Activated CD4-positive, alpha-beta memory T cell treated with anti-CD3 and anti-CD28 coated beads for 36 hours (primary cell): ENCODE results near the gene UNC13D. TPM values are rescaled to one million over a fixed set of nuclear protein-coding genes. Genes with fewer than 3 reads are reported as not detected.
A peak's percentile ranks its signal among the peaks of the same experiment; 100 is the strongest.

Experiments used
- CTCF ChIA-PET: fragments of 350-600 bp; sonication (Branson Sonifier 250); formaldehyde crosslinking; loops from one replicate; lab custom pipeline; 2021; ENCODE audit warnings: antibody characterized with exemption, inconsistent platforms; lab: Charles Lee
- POLR2A ChIA-PET: fragments of 350-600 bp; sonication (Branson Sonifier 250); formaldehyde crosslinking; loops from one replicate; lab custom pipeline; 2021; ENCODE audit warnings: antibody characterized with exemption; lab: Charles Lee
- DNase-seq: peaks from one replicate; pipeline ENCODE4 v3.0.0-alpha.2; 2020
- H3K27ac Mint-ChIP-seq: one replicate; pipeline ENCODE4 v1.8.0; 2021; ENCODE audit warnings: mixed read lengths
- H3K27me3 Mint-ChIP-seq: one replicate; pipeline ENCODE4 v1.8.0; 2021; ENCODE audit warnings: mixed read lengths
- H3K36me3 Mint-ChIP-seq: one replicate; pipeline ENCODE4 v1.8.0; 2021; ENCODE audit warnings: mixed read lengths
- H3K4me1 Mint-ChIP-seq: one replicate; pipeline ENCODE4 v1.8.0; 2021; ENCODE audit warnings: low read depth, mixed read lengths
- H3K4me3 Mint-ChIP-seq: one replicate; pipeline ENCODE4 v1.8.0; 2021; ENCODE audit warnings: mild to moderate bottlenecking, mixed read lengths
- H3K9me3 Mint-ChIP-seq: one replicate; pipeline ENCODE4 v1.8.0; 2021; ENCODE audit warnings: mixed read lengths
- intact Hi-C: fragments of 100-400 bp; cut with micrococcal nuclease; formaldehyde crosslinking; loops from one replicate; pipeline ENCODE4 v1.15.1; 2023
- total RNA-seq, 2 experiments: library from RNA; stranded (reverse); gene quantifications; one replicate each; pipeline ENCODE4 v1.2.3, GENCODE V29; 2021

UNC13D gene
- total RNA-seq, 2 experiments from 2014 or later, result 135 to 139 TPM

DNA sequence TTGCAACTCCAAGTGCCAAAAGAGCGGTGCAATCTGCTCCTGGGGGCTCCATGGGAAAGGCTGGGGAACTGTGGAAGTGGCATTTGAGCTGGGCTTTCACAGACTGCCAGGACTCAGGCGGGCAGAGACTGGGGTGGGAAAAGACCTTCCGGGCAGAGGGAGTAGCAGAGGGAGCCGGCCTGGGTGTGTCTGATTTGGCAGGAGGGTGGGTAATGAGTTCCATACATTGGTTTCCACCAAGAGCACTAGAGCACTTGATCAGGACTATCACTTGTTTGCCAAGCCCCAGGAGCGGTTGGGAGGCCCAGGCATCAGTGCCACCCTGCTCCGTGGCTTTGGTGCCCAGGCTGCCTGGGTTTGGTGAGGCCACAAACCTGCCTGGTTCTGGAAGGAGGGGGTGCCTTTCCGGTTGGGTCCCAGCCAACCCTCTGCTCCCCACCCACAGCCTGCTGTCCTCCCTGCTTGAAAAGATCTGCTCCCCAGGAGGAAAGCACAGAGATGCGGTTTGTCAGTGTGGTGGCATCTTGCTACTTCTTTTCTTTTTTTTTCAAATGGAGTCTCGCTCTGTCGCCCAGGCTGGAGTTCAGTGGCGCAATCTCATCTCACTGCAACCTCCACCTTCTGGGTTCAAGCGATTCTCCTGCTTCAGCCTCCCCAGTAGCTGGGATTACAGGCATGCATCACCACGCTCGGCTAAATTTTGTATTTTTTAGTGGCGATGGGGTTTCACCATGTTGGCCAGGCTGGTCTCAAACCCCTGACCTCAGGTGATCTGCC, 37.7 kb upstream of the UNC13D start:
- intact Hi-C loops, result no loop called here
- POLR2A ChIA-PET, result no interaction called here
- H3K4me3 Mint-ChIP-seq, result no peak overlapping the region
- CTCF ChIA-PET, result interaction anchor here (0.6 to 1.7 kb wide), 3 partner anchors 21 to 33 kb away, joined by 3 to 6 read pairs (median 4); no protein-coding TSS in a partner anchor
- peaks cover 3% of the 10 kb centered on the region for H3K36me3 Mint-ChIP-seq
- no peak for DNase-seq
- no peaks in the 10 kb centered on the region for H3K9me3 Mint-ChIP-seq
- H3K27me3 Mint-ChIP-seq, result no peaks in the 10 kb centered on the region
- peaks cover 14% of the 10 kb centered on the region for H3K4me1 Mint-ChIP-seq
- no peak overlapping the region for H3K27ac Mint-ChIP-seq

DNA sequence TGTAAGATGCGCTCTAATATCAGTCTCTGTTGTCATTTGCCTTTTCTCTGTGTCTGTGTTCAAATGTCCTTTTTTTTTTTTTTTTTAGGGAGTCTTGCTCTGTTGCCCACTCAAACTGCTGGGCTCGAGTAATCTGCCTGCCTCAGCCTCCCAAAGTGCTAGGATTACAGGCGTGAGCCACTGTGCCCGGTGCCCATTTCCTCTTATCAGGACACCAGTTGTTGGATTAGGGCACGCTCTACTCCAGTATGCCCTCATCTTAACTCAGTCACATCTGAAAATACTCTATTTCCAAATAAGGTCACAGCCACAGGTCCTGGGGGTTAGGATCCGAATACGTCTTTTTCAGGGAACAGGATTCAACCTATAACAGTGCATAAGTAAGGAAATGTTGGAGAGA, 36.1 kb upstream of the UNC13D start:
- Mint-ChIP-seq H3K4me1 (peaks cover 27% of the 10 kb centered on the region), H3K27ac (no peak overlapping the region), H3K4me3 (no peak overlapping the region), H3K27me3 (no peaks in the 10 kb centered on the region), H3K9me3 (no peaks in the 10 kb centered on the region), H3K36me3 (peaks cover 3% of the 10 kb centered on the region)
- ChIA-PET CTCF (interaction anchor here (11.0 kb wide), 1 partner anchor 20 kb away, joined by 111 read pairs; no protein-coding TSS in a partner anchor), POLR2A (no interaction called here)
- intact Hi-C loops, result no loop called here
- DNase-seq, result no peak

DNA sequence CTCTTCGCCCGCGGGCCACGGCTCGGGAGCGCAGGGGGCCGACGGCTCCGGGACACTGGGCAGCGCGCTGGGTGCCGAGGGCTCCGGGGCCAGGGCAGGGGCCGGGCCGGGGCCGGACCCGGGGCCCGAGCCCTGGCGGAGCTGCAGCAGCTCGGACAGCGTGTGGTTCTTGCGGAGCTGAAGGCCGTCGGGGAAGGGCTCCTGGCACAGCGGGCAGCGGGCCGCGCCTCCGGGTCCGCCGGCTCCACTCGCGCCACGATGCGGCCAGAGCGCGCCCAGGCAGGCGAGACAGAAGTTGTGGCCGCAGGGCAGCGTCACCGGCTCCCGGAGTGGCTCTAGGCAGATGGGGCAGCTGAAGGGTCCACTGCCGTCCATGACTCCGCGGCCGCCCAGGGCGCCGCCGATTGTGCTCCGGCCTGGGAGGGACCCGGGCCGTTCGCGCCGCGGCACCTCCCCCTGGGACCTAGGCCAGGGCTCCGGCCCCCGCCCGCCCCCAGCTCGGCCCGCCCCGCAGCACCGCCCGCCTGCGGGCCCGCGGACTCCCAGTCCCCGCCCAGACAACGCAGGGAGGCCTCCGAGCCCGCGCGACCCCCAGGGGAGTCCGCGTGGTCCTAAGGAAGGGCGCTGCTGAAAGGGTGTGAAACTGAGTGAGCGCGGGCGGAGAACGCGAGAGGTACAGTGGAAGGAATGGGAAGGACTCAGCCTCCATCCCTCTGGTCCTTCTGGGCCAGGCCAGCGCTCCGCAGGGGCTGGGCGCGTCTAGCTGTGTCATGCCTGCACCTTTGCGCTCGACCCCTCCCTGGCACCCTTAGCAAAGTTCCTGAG, 34.2 kb upstream of the UNC13D start, which contains the start of gene TRIM47:
Gene TRIM47, minus strand, starts transcription at position 408 of the 825 bp plus-strand sequence. Its CDS starts 33 bp downstream, at position 375.
- ChIA-PET CTCF (interaction anchor here (0.7 to 11.0 kb wide), 14 partner anchors 10 to 339 kb away, joined by 3 to 111 read pairs (median 4); partner anchors contain the start of genes CDK3 and TRIM65), POLR2A (interaction anchor here (0.7 to 2.0 kb wide), 4 partner anchors 14 to 519 kb away, joined by 3 to 13 read pairs (median 4); partner anchors contain the start of genes ACOX1, TEN1 and TRIM65)
- H3K9me3 Mint-ChIP-seq, result no peaks in the 10 kb centered on the region
- no peaks in the 10 kb centered on the region for H3K27me3 Mint-ChIP-seq
- H3K27ac Mint-ChIP-seq, result peak within 1 kb of the TSS; percentile 92
- H3K36me3 Mint-ChIP-seq, result peaks cover 3% of the 10 kb centered on the region
- H3K4me3 Mint-ChIP-seq, result peak within 1 kb of the TSS; percentile 89
- peaks cover 29% of the 10 kb centered on the region for H3K4me1 Mint-ChIP-seq
- DNase-seq, result peak; percentile 37
- intact Hi-C loops, result no loop called here

- H3K4me1 Mint-ChIP-seq, result peaks cover 33% of the 10 kb centered on the region
- POLR2A ChIA-PET, result interaction anchor here (0.6 to 2.8 kb wide), 5 partner anchors 13 to 567 kb away, joined by 4 to 17 read pairs (median 6); partner anchors contain the start of genes TRIM65 and WBP2
Measured at GRCh38 chr17:75877752-75878173, 33.6 kb upstream of the UNC13D start.

DNA sequence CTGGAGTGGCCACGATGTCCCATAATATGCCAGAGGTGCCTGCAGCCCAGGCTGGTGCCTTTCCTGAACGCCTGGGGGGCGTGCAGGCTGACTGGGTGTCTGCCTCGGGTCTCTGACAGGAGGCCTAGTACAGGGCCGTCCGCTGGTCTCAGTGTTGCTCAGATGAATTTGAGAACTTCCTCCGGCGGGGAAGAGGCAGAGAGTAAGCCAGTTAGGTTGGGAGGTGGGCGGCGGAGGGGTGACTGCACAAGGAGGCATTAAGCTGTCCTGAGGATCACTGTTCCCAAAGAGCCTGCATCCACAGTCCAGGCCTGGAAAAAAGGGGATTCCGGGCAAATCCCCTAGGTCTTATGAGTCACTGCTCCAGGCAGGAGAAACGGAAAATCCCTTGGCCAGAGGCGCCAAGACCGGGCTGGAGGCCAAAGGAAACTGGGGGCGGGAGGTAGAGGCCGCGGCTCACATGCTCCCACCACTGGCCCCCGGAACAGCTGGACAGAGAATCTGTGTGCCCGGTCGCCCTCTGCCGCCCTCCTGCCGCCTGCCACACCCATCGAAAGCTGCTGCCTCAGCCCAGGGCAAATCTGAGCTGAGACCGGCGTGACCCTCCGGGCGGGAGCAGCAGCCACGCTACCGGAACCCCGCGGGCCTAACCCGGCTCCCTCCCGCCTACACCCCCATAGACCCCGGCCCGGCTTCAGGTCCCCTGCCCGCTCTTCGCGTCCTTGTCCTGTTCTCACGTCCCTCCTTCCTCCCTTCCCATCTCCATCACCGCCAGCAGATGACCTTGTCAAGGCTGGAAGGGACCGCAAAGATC, 32.9 kb upstream of the UNC13D start:
- H3K4me1 Mint-ChIP-seq, result peaks cover 38% of the 10 kb centered on the region

More at GRCh38 chr17:75877752-75878173, 33.6 kb upstream of the UNC13D start:
- Mint-ChIP-seq H3K4me3 (peak overlapping the region; percentile 89), H3K36me3 (peaks cover 3% of the 10 kb centered on the region), H3K27me3 (no peaks in the 10 kb centered on the region), H3K27ac (peak overlapping the region; percentile 92), H3K9me3 (no peaks in the 10 kb centered on the region)
- intact Hi-C loops, result loop anchor here (2.0 kb wide), 2 partner anchors 19 kb away; partner anchors contain the start of gene TRIM65
- CTCF ChIA-PET, result interaction anchor here (0.6 to 11.0 kb wide), 16 partner anchors 9 to 340 kb away, joined by 3 to 111 read pairs (median 4); partner anchors contain the start of genes FBF1, TRIM65 and WBP2
- peak; percentile 81 for DNase-seq

DNA sequence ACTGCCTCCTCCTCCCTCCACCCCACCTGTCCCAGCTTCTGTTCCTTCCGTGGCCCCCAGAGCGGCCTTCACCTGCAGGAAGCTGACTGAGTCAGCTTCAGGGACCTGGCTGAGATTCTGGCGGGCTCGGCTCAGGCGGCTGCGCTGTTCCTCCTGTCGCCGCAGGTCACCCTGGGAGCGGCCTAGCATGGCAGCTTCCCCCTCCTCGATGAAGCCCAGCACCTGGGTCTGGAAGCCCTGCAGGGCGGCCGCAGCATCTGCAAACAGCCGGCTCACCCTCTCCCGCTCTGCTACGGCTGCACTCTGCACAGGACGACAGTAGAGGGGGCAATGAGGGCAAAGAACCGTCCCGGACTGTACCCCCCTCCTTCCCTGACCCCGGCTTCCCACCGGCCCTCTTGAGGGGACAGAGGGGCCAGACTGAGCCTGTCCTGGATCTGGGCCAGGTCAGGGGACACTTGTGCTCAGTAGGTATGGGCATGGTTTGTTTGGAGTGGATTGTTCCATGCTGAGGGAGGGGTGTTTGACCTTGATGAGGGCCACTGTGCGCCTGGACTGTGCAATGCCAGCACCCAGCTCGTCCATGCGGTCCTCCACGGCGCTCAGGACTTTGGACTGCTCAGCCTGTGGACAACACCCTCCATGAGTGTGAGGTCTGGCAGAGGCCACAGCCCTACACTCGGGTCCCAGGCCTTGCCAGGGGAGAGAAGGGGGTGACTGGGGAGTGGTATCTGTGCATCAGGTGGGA, 32.2 kb upstream of the UNC13D start:
- peaks cover 35% of the 10 kb centered on the region for H3K4me1 Mint-ChIP-seq
- intact Hi-C loops, result loop anchor here (1.0 to 2.0 kb wide), 3 partner anchors 12 to 20 kb away; partner anchors contain the start of gene TRIM65
- no peaks in the 10 kb centered on the region for H3K27me3 Mint-ChIP-seq
- H3K4me3 Mint-ChIP-seq, result peak overlapping the region; percentile 89
- peak; percentile 86 for DNase-seq
- ChIA-PET POLR2A (interaction anchor here (0.8 to 2.8 kb wide), 9 partner anchors 12 to 201 kb away, joined by 3 to 17 read pairs (median 5); partner anchors contain the start of genes TRIM65 and WBP2), CTCF (interaction anchor here (0.6 to 11.0 kb wide), 21 partner anchors 9 to 129 kb away, joined by 3 to 111 read pairs (median 5); partner anchors contain the start of genes GALK1, MRPL38, TRIM65 and UNC13D)
- peaks cover 3% of the 10 kb centered on the region for H3K36me3 Mint-ChIP-seq
- peak overlapping the region; percentile 92 for H3K27ac Mint-ChIP-seq
- no peaks in the 10 kb centered on the region for H3K9me3 Mint-ChIP-seq

More for the DNA sequence above, 32.9 kb upstream of the UNC13D start:
- peak overlapping the region; percentile 92 for H3K27ac Mint-ChIP-seq
- CTCF ChIA-PET, result interaction anchor here (0.6 to 11.0 kb wide), 16 partner anchors 9 to 340 kb away, joined by 3 to 111 read pairs (median 5); partner anchors contain the start of genes FBF1, TRIM65 and WBP2
- no peaks in the 10 kb centered on the region for H3K9me3 Mint-ChIP-seq
- POLR2A ChIA-PET, result interaction anchor here (0.6 to 2.8 kb wide), 5 partner anchors 12 to 568 kb away, joined by 4 to 17 read pairs (median 6); partner anchors contain the start of genes TRIM65 and WBP2
- DNase-seq, result peak; percentile 52
- intact Hi-C loops, result loop anchor here (1.0 to 2.0 kb wide), 3 partner anchors 13 to 20 kb away; partner anchors contain the start of gene TRIM65
- no peaks in the 10 kb centered on the region for H3K27me3 Mint-ChIP-seq
- H3K36me3 Mint-ChIP-seq, result peaks cover 3% of the 10 kb centered on the region
- peak overlapping the region; percentile 89 for H3K4me3 Mint-ChIP-seq

- no peaks in the 10 kb centered on the region for H3K9me3 Mint-ChIP-seq
- ChIA-PET POLR2A (interaction anchor here (0.6 to 2.8 kb wide), 9 partner anchors 12 to 202 kb away, joined by 3 to 17 read pairs (median 4); partner anchors contain the start of genes TRIM65 and WBP2), CTCF (interaction anchor here (0.6 to 11.0 kb wide), 19 partner anchors 8 to 130 kb away, joined by 3 to 111 read pairs (median 5); partner anchors contain the start of genes GALK1, MRPL38, TRIM65 and UNC13D)
- no peak for DNase-seq
- H3K4me3 Mint-ChIP-seq, result peak overlapping the region; percentile 89
- peaks cover 3% of the 10 kb centered on the region for H3K36me3 Mint-ChIP-seq
- H3K27me3 Mint-ChIP-seq, result no peaks in the 10 kb centered on the region
- intact Hi-C loops, result loop anchor here (1.0 to 2.0 kb wide), 3 partner anchors 12 to 21 kb away; partner anchors contain the start of gene TRIM65
- H3K27ac Mint-ChIP-seq, result peak overlapping the region; percentile 92
- peaks cover 35% of the 10 kb centered on the region for H3K4me1 Mint-ChIP-seq
Measured at GRCh38 chr17:75875940-75876189, 31.7 kb upstream of the UNC13D start.

GRCh38 chr17:75875182-75875939, 31.2 kb upstream of the UNC13D start:
- no peaks in the 10 kb centered on the region for H3K9me3 Mint-ChIP-seq
- peak overlapping the region; percentile 89 for H3K4me3 Mint-ChIP-seq
- H3K27me3 Mint-ChIP-seq, result no peaks in the 10 kb centered on the region
- POLR2A ChIA-PET, result interaction anchor here (0.6 to 2.8 kb wide), 9 partner anchors 11 to 202 kb away, joined by 3 to 17 read pairs (median 4); partner anchors contain the start of genes TRIM65 and WBP2
- CTCF ChIA-PET, result interaction anchor here (0.6 to 11.0 kb wide), 19 partner anchors 8 to 130 kb away, joined by 3 to 111 read pairs (median 5); partner anchors contain the start of genes GALK1, MRPL38, TRIM65 and UNC13D
- H3K36me3 Mint-ChIP-seq, result peaks cover 3% of the 10 kb centered on the region
- intact Hi-C loops, result no loop called here
- H3K27ac Mint-ChIP-seq, result peak overlapping the region; percentile 92
- no peak for DNase-seq
- peaks cover 35% of the 10 kb centered on the region for H3K4me1 Mint-ChIP-seq
